Nephron (organoid): ENCODE data around the gene MAFB.

Experiments used
- H3K27ac Mint-ChIP-seq, 3 experiments: 2 replicates each; pipeline ENCODE4 v1.8.0; 2020; ENCODE audit warnings: mixed read lengths in 3 of 3, mild to moderate bottlenecking in 2 of 3, moderate library complexity in 1 of 3
- H3K27me3 Mint-ChIP-seq: 2 replicates; pipeline ENCODE4 v1.8.0; 2021; ENCODE audit warnings: low read depth, mild to moderate bottlenecking, moderate library complexity, mixed read lengths
- H3K36me3 Mint-ChIP-seq: 2 replicates; pipeline ENCODE4 v1.8.0; 2020; ENCODE audit warnings: low read depth, mixed read lengths
- H3K4me1 Mint-ChIP-seq: 2 replicates; pipeline ENCODE4 v1.8.0; 2020; ENCODE audit warnings: mixed read lengths
- H3K4me3 Mint-ChIP-seq, 3 experiments: 2 replicates each; pipeline ENCODE4 v1.8.0; 2020; ENCODE audit warnings: mild to moderate bottlenecking in 3 of 3, mixed read lengths in 3 of 3, moderate library complexity in 2 of 3
- H3K9me3 Mint-ChIP-seq: 2 replicates; pipeline ENCODE4 v1.8.0; 2020; ENCODE audit warnings: mixed read lengths
- TF ChIP-seq, protein P1 (sequence below), 3 experiments: fragments of 200-600 bp; sonication (generic); IDR thresholded peaks; one replicate each; pipeline ENCODE4 v1.5.0; 2021; ENCODE audit warnings: antibody characterized with exemption in 3 of 3; ENCODE audit not compliant: unreplicated experiment in 3 of 3

The MAFB gene

DNA sequence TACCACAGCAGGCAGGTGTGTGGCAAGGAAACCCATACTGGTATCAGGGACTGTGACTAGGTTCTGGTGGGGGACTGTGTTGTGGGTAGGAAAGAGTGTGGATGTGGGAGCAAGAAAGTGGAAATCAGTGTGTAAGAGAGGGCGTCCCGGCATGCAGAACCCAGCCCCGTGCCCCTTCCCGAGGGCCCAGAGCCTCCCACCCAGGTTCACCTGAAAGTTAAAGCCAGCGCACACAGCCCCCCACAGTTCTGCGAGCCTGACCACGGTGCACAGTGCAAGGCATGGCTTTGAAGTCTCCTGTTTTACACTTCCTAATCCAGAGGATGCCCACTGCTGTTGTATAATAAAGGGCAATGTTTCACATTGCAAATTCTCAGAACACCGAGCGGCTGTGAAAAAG lies 22.7 kb downstream of the MAFB start:
- H3K27ac Mint-ChIP-seq = no peak overlapping the region
- peaks cover 7% of the 10 kb centered on the region for H3K4me1 Mint-ChIP-seq
- H3K27me3 Mint-ChIP-seq = peaks cover 17% of the 10 kb centered on the region
- H3K4me3 Mint-ChIP-seq = no peak overlapping the region
- TF ChIP-seq, protein P1, sequence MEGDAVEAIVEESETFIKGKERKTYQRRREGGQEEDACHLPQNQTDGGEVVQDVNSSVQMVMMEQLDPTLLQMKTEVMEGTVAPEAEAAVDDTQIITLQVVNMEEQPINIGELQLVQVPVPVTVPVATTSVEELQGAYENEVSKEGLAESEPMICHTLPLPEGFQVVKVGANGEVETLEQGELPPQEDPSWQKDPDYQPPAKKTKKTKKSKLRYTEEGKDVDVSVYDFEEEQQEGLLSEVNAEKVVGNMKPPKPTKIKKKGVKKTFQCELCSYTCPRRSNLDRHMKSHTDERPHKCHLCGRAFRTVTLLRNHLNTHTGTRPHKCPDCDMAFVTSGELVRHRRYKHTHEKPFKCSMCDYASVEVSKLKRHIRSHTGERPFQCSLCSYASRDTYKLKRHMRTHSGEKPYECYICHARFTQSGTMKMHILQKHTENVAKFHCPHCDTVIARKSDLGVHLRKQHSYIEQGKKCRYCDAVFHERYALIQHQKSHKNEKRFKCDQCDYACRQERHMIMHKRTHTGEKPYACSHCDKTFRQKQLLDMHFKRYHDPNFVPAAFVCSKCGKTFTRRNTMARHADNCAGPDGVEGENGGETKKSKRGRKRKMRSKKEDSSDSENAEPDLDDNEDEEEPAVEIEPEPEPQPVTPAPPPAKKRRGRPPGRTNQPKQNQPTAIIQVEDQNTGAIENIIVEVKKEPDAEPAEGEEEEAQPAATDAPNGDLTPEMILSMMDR (IDR thresholded peaks at IDR 0.05; ENCODE audit: unreplicated experiment in 3 of 3) = no peak
- no peaks in the 10 kb centered on the region for H3K9me3 Mint-ChIP-seq
- H3K36me3 Mint-ChIP-seq = no peaks in the 10 kb centered on the region

DNA sequence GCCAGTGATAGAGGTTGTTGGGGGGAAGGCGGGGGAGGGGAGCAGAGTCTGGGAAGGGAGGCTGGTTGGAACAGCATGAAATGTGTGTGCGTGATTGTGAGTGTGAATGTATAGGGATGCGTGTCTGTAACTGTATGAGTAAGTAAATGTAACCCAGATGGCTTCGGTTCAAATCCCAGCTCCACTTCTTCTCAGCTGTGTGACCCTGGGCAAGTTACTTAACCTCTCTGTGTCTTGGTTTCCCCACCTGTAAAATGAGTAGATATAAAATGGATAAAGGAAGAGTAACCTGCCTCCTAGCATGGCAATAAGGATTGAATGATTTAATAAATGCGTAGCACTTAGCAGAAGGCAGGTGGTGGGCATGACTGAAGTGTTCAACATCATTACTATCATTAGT lies 24.1 kb downstream of the MAFB start:
- Mint-ChIP-seq H3K9me3 (no peaks in the 10 kb centered on the region), H3K4me3 (no peak overlapping the region), H3K36me3 (no peaks in the 10 kb centered on the region), H3K27ac (no peak overlapping the region), H3K4me1 (peaks cover 7% of the 10 kb centered on the region), H3K27me3 (peaks cover 13% of the 10 kb centered on the region)
- TF ChIP-seq, protein P1 (IDR thresholded peaks at IDR 0.05; ENCODE audit: unreplicated experiment in 3 of 3) = no peak

DNA sequence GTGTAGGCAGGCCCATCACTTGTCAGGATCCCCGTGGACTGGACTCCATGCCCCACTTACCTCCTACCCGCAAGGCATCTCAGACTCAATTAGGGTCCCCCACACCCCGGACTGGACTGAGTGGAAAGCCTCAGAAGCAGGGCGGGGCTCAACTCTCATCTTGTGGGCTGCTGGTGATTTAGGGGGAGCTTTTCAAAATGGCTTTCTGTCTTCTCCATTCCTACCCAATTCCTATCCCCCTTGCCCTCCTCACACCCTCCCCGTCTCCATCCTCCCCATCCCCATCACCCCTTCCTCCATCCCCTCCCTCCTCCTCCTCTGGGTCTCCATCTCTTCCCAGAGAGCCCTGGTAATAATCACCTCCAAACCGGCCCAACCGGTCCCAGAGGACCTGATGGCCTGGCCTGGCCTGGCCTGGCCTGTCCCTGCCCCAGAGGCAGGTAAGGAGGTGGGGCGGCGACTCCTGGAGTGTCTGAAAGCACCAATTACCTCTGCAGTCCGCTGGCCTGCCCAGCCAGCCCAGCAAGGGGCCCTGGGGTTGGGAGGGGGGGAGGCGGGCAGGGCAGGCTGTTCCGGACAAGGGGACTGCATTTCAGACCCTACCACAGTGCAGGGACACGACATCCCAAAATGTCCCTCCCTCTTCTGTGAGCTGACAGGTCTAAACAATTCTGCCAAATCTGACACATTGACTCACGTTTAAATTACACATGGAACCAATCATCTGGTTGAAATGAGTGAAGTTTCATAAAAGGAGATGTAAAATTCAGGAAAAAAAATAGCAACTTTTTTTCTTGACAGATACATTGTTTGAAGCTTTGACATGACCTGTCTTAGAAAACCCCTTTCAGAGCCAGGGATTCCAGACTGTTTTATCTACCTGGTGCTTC lies 24.8 kb downstream of the MAFB start:
- Mint-ChIP-seq H3K36me3 (no peaks in the 10 kb centered on the region), H3K4me3 (no peak overlapping the region), H3K9me3 (no peaks in the 10 kb centered on the region), H3K4me1 (peaks cover 7% of the 10 kb centered on the region), H3K27me3 (peaks cover 9% of the 10 kb centered on the region), H3K27ac (no peak overlapping the region)
- TF ChIP-seq, protein P1 (IDR thresholded peaks at IDR 0.05; ENCODE audit: unreplicated experiment in 3 of 3) = no peak

DNA sequence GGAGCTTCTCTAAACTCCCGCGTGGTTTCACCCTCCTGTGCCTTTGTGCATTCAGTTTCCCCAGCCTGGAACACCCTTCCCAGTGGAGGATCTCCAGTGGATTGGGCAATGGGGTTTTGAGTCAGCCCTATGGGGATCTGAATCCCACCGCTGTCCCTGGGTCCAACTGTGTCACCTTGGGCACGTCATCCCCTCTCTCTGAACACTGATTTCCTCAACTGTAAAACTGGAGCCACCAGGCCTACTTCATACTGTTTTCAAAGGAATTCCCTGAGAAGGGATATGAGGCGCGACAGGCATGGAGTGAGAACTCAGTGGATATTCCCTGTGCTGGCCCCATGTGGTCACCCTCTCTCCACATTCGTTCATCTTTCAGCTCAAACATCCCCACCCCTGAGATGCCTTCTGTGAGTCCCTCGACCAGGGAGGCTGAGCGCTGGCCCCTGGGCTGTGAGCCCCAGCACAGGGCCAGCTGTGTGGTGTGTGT lies 25.7 kb downstream of the MAFB start:
- H3K27me3 Mint-ChIP-seq = peaks cover 9% of the 10 kb centered on the region
- no peaks in the 10 kb centered on the region for H3K9me3 Mint-ChIP-seq
- TF ChIP-seq, protein P1 (IDR thresholded peaks at IDR 0.05; ENCODE audit: unreplicated experiment in 3 of 3) = no peak
- H3K4me1 Mint-ChIP-seq = peaks cover 7% of the 10 kb centered on the region
- no peak overlapping the region for H3K4me3 Mint-ChIP-seq
- peak overlapping the region in 1 of 3 experiments; percentile 78 for H3K27ac Mint-ChIP-seq
- H3K36me3 Mint-ChIP-seq = no peaks in the 10 kb centered on the region

DNA sequence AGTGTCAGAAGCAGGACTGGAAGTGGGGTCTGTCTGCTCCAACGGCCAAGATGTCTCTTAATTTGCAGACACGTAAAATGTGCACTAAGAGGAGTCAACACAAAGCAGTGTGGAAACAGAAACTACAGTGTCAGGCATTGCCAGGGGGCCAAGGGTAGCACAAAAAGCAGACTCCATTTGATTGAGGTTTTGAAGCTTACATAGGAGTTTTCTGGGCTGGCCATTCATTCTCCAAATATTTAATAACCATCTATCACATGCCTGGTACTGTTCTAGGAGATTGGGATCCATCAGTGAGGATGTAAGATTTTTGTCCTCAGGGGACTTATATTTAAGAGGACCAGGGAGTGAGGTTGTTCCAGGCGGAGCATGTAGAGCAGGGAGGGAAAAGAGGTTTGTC lies 29.5 kb downstream of the MAFB start:
- Mint-ChIP-seq H3K36me3 (no peaks in the 10 kb centered on the region), H3K27ac (no peak overlapping the region), H3K4me1 (peaks cover 7% of the 10 kb centered on the region), H3K27me3 (peaks cover 9% of the 10 kb centered on the region), H3K9me3 (no peaks in the 10 kb centered on the region), H3K4me3 (no peak overlapping the region)
- TF ChIP-seq, protein P1 (IDR thresholded peaks at IDR 0.05; ENCODE audit: unreplicated experiment in 3 of 3) = no peak

DNA sequence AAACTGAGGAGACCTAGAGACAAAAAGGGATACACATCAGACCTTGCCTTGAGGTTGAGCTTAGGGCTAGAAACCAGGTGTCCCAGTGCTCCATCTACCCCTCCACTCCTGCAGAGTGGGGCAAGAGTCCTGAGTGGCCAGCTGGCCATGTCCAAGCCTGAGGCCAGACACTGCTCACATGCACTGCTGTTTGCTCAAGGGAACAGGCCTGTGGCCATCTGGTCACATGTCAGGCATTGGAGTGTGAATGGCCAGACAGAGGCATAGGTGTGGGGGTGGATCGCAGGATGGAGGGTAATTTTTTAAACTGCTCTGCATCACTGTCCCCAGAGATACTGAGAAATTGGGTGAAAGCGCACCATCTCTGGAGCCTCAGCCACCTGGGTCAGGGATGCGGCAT lies 30.5 kb downstream of the MAFB start:
- peaks cover 5% of the 10 kb centered on the region for H3K4me1 Mint-ChIP-seq
- peaks cover 8% of the 10 kb centered on the region for H3K27me3 Mint-ChIP-seq
- no peaks in the 10 kb centered on the region for H3K36me3 Mint-ChIP-seq
- no peak overlapping the region for H3K4me3 Mint-ChIP-seq
- TF ChIP-seq, protein P1 (IDR thresholded peaks at IDR 0.05; ENCODE audit: unreplicated experiment in 3 of 3) = no peak
- H3K27ac Mint-ChIP-seq = no peak overlapping the region
- no peaks in the 10 kb centered on the region for H3K9me3 Mint-ChIP-seq
